Right lobe of liver (tissue), 4 donors: ENCODE measurements around the gene COA4.

Source experiments
- CTCF ChIP-seq, 4 donors: fragments of 200-600 bp in 3 of 4; fragments of 450-650 bp in 1 of 4; IDR thresholded peaks; one replicate each; pipeline versions ENCODE4 v1.5.1 to v1.8.0; 2016 to 2022; ENCODE audit warnings: antibody characterized with exemption in 4 of 4, mild to moderate bottlenecking in 2 of 4
- POLR2A ChIP-seq: fragments of 450-650 bp; IDR thresholded peaks from one replicate; pipeline ENCODE4 v1.6.1; 2017; ENCODE audit warnings: antibody characterized with exemption, mild to moderate bottlenecking
- donor health status: DM: no; HTN: no; CAD: no.
- donor health status: DM: no; HTN: no; CAD: no.
- donor health status: DM: no; HTN: yes; CAD: no.

- TF ChIP-seq CTCF (IDR thresholded peaks at IDR 0.05) (no peak), POLR2A (no peak)
Measured at GRCh38 chr11:73866095-73866579, 10.5 kb downstream of the COA4 start.
